ENCODE data around the gene TEKT1. TPM values are rescaled to one million over a fixed set of nuclear protein-coding genes. Genes with fewer than 3 reads are reported as not detected.
A peak's percentile ranks its signal among the peaks of the same experiment; 100 is the strongest.

Gene TEKT1
- total RNA-seq, 1 donor from 2014 or later: not detected

- no peak for DNase-seq (ENCODE audit: low read depth)
Measured at GRCh38 chr17:6761779-6762178, 69.8 kb downstream of the TEKT1 start.

- no peak for DNase-seq (ENCODE audit: low read depth)
Measured at GRCh38 chr17:6757747-6758146, 73.8 kb downstream of the TEKT1 start.

- no peak for DNase-seq (ENCODE audit: low read depth)
Measured at GRCh38 chr17:6756425-6757031, 75.0 kb downstream of the TEKT1 start.

- DNase-seq (ENCODE audit: low read depth): peak; percentile 35
Measured at GRCh38 chr17:6755731-6756184, 75.8 kb downstream of the TEKT1 start, which contains the start of gene XAF1. Gene XAF1, plus strand, starts transcription at chr17:6756046. Its CDS starts 33 bp downstream, at chr17:6756079.

GRCh38 chr17:6755281-6755680 lies 76.2 kb downstream of the TEKT1 start:
- no peak for DNase-seq (ENCODE audit: low read depth)

- DNase-seq (ENCODE audit: low read depth): no peak
Measured at GRCh38 chr17:6753546-6753945, 78.0 kb downstream of the TEKT1 start.

- DNase-seq (ENCODE audit: low read depth): peak; percentile 86
Measured at GRCh38 chr17:6753006-6753445, 78.5 kb downstream of the TEKT1 start.

GRCh38 chr17:6752068-6752909 lies 79.2 kb downstream of the TEKT1 start:
- peak; percentile 98 for DNase-seq (ENCODE audit: low read depth)

GRCh38 chr17:6749519-6749918 lies 82.0 kb downstream of the TEKT1 start:
- peak; percentile 19 for DNase-seq (ENCODE audit: low read depth)

- DNase-seq (ENCODE audit: low read depth): no peak
Measured at GRCh38 chr17:6748617-6749016, 82.9 kb downstream of the TEKT1 start.

Other genes starting within 250 kb of the TEKT1 start
- 9.4 and 25.6 TPM in 2 replicates for gene KIAA0753, start 191.0 kb downstream of the TEKT1 start, total RNA-seq
- gene TXNDC17, start 190.7 kb downstream of the TEKT1 start, total RNA-seq: 137 and 152 TPM in 2 replicates
- 8.5 and 16.8 TPM in 2 replicates for gene MED31, start 180.1 kb downstream of the TEKT1 start, total RNA-seq
- gene C17orf100, start 180.0 kb downstream of the TEKT1 start, total RNA-seq: 1.4 TPM in 1 of 2 replicates, not detected in the other
- gene SLC13A5, start 118.4 kb downstream of the TEKT1 start, total RNA-seq: not detected in 2 replicates
- gene XAF1, start 75.7 kb downstream of the TEKT1 start, total RNA-seq: 6.9 and 15.1 TPM in 2 replicates
- 0.20 TPM in 1 of 2 replicates, not detected in the other for gene FBXO39, start 55.5 kb downstream of the TEKT1 start, total RNA-seq
- gene ALOX12, start 164.3 kb upstream of the TEKT1 start, total RNA-seq: not detected in 2 replicates
- gene RNASEK, start 180.9 kb upstream of the TEKT1 start, total RNA-seq: 31.4 and 40.3 TPM in 2 replicates
- gene BCL6B, start 191.3 kb upstream of the TEKT1 start, total RNA-seq: under 0.01 and 0.05 TPM in 2 replicates
- 0.99 and 1.0 TPM in 2 replicates for gene SLC16A13, start 204.3 kb upstream of the TEKT1 start, total RNA-seq
- gene SLC16A11, start 212.4 kb upstream of the TEKT1 start, total RNA-seq: not detected in 2 replicates
- gene CLEC10A, start 248.5 kb upstream of the TEKT1 start, total RNA-seq: not detected in 2 replicates